Keratinocyte (primary cell): Measurements from ENCODE around the gene GFY. TPM values are rescaled to one million over a fixed set of nuclear protein-coding genes. Genes with fewer than 3 reads are reported as not detected.

ENCODE experiments used
- DNase-seq: peaks from one replicate; pipeline ENCODE4 v3.0.0-alpha.2; 2011; ENCODE audit warnings: low read depth, missing footprints, low spot score
- FAIRE-seq: peaks from 2 replicates; lab custom pipeline; 2011; peaks lifted over from hg19 to GRCh38; lab: Jason Lieb, UNC
- H2AFZ ChIP-seq: 2 replicates; pipeline ENCODE4 v1.6.0; 2012; ENCODE audit warnings: low read length, control low read depth, inconsistent platforms; ENCODE audit not compliant: control insufficient read depth
- H3K27ac ChIP-seq: 2 replicates; pipeline ENCODE4 v1.5.1; 2011; ENCODE audit warnings: low read length; ENCODE audit not compliant: control insufficient read depth, insufficient read depth
- H3K27me3 ChIP-seq: 3 replicates; pipeline ENCODE4 v1.6.0; 2011; ENCODE audit warnings: low read length; ENCODE audit not compliant: control insufficient read depth, insufficient read depth; ENCODE audit errors: extremely low read depth
- H3K36me3 ChIP-seq, 2 experiments: 2 replicates in 1 of 2; 3 replicates in 1 of 2; pipeline ENCODE4 v1.5.1; 2011; ENCODE audit warnings: low read length in 2 of 2, mild to moderate bottlenecking in 1 of 2; ENCODE audit not compliant: control insufficient read depth in 2 of 2, insufficient read depth in 2 of 2; ENCODE audit errors: extremely low read depth in 1 of 2
- H3K4me1 ChIP-seq: 3 replicates; pipeline ENCODE4 v1.5.1; 2011; ENCODE audit warnings: low read length; ENCODE audit not compliant: control insufficient read depth, insufficient read depth; ENCODE audit errors: extremely low read depth
- H3K4me2 ChIP-seq: 3 replicates; pipeline ENCODE4 v1.6.0; 2011; ENCODE audit warnings: low read depth, low read length; ENCODE audit not compliant: control insufficient read depth, insufficient read depth; ENCODE audit errors: extremely low read depth
- H3K4me3 ChIP-seq, 3 experiments: fragments of 200-600 bp in 1 of 3; sonication (generic) in 1 of 3; 2 replicates in 2 of 3; 3 replicates in 1 of 3; pipeline ENCODE4 v1.5.1; 2011 to 2016; ENCODE audit warnings: low read length in 3 of 3, mild to moderate bottlenecking in 3 of 3, control low read depth in 2 of 3, inconsistent platforms in 1 of 3, low read depth in 1 of 3, mixed read lengths in 1 of 3, mixed run types in 1 of 3, moderate library complexity in 1 of 3; ENCODE audit not compliant: control insufficient read depth in 2 of 3, insufficient read depth in 2 of 3; ENCODE audit errors: extremely low read depth in 1 of 3
- H3K79me2 ChIP-seq: 2 replicates; pipeline ENCODE4 v1.6.0; 2012; ENCODE audit warnings: low read length; ENCODE audit not compliant: control insufficient read depth, insufficient read depth
- H3K9ac ChIP-seq: 3 replicates; pipeline ENCODE4 v1.6.0; 2011; ENCODE audit warnings: low read length; ENCODE audit not compliant: control insufficient read depth, insufficient read depth; ENCODE audit errors: extremely low read depth
- H3K9me1 ChIP-seq: 3 replicates; pipeline ENCODE4 v1.6.0; 2011; ENCODE audit warnings: low read length; ENCODE audit not compliant: control insufficient read depth, insufficient read depth; ENCODE audit errors: extremely low read depth
- H3K9me3 ChIP-seq: 2 replicates; pipeline ENCODE4 v1.5.1; 2012; ENCODE audit warnings: low read depth, low read length; ENCODE audit not compliant: control insufficient read depth
- H4K20me1 ChIP-seq: 3 replicates; pipeline ENCODE4 v1.6.0; 2011; ENCODE audit warnings: low read length; ENCODE audit not compliant: control insufficient read depth, insufficient read depth; ENCODE audit errors: extremely low read depth
- CTCF ChIP-seq, 3 experiments: IDR thresholded peaks in 1 of 3; conservative IDR thresholded peaks in 1 of 3; optimal IDR thresholded peaks in 1 of 3; 2 replicates in 2 of 3; 3 replicates in 1 of 3; pipeline versions ENCODE3 to v1.5.1; 2011; ENCODE audit warnings: low read length in 3 of 3, mild to moderate bottlenecking in 3 of 3, moderate library complexity in 2 of 3, control low read depth in 1 of 3, inconsistent platforms in 1 of 3; ENCODE audit not compliant: insufficient read depth in 2 of 3; ENCODE audit errors: extremely low read depth in 1 of 3
- EZH2 ChIP-seq: IDR thresholded peaks from one replicate; pipeline ENCODE4 v1.6.1; 2012; ENCODE audit warnings: inconsistent platforms, mild to moderate bottlenecking, low read length, moderate library complexity
- dilution Hi-C: fragments of 300-500 bp; cut with MboI; formaldehyde crosslinking; loops from one replicate; pipeline ENCODE4 v1.7.0; 2020; ENCODE audit warnings: low sequenced_read_pairs; ENCODE audit not compliant: extremely low pct_ligation_motif_present
- polyA plus RNA-seq, 5 experiments: library from polyadenylated mRNA; depleted of rRNA in 3 of 5; stranded (reverse) in 3 of 5; stranded (forward) in 1 of 5; unstranded in 1 of 5; fragments of >200 nt; gene quantifications; 1 replicate in 1 of 5; 2 replicates in 3 of 5; 3 replicates in 1 of 5; pipeline versions ENCODE4 v1.2.1 to v1.2.3, GENCODE V29; 2011 to 2012; ENCODE audit warnings: missing spikeins in 2 of 5, low read depth in 1 of 5, low replicate concordance in 1 of 5

Gene GFY
- polyA plus RNA-seq, 1 donor (not counting 4 experiments of a cell fraction or from before 2014, with no cell fraction given) = not detected

- Histone ChIP-seq H3K9me1 (no peaks in the 10 kb centered on the region), H3K4me2 (no peak overlapping the region), H3K9me3 (no peaks in the 10 kb centered on the region), H3K4me1 (peaks cover 4% of the 10 kb centered on the region), H3K27me3 (peaks cover 4% of the 10 kb centered on the region), H3K4me3 (no peak overlapping the region), H3K9ac (no peak overlapping the region), H3K36me3 (no peaks in the 10 kb centered on the region), H3K27ac (no peak overlapping the region), H4K20me1 (no peaks in the 10 kb centered on the region), H3K79me2 (no peaks in the 10 kb centered on the region), H2AFZ (no peak overlapping the region)
- DNase-seq (no peak), FAIRE-seq (no peak)
- dilution Hi-C loops = no loop called here
- TF ChIP-seq CTCF (optimal IDR thresholded peaks at IDR 0.05 in 1 of 3, IDR thresholded peaks at IDR 0.05 in 1 of 3, conservative IDR thresholded peaks at IDR 0.05 in 1 of 3; ENCODE audit: extremely low read depth in 1 of 3, insufficient read depth in 2 of 3, low read length in 3 of 3) = no peak
- no peak for TF ChIP-seq EZH2
Measured at GRCh38 chr19:49475191-49475917, 50.2 kb downstream of the GFY start.

GRCh38 chr19:49475995-49476880 is 51.0 kb downstream of the GFY start:
- dilution Hi-C loops = no loop called here
- H3K9ac ChIP-seq = no peak overlapping the region
- H3K4me2 ChIP-seq = no peak overlapping the region
- no peak overlapping the region for H2AFZ ChIP-seq
- H3K4me1 ChIP-seq = peaks cover 4% of the 10 kb centered on the region
- no peaks in the 10 kb centered on the region for H3K9me1 ChIP-seq
- no peak overlapping the region for H3K4me3 ChIP-seq
- H3K36me3 ChIP-seq = no peaks in the 10 kb centered on the region
- H3K9me3 ChIP-seq = no peaks in the 10 kb centered on the region
- H4K20me1 ChIP-seq = no peaks in the 10 kb centered on the region
- H3K27me3 ChIP-seq = peaks cover 4% of the 10 kb centered on the region
- H3K79me2 ChIP-seq = no peaks in the 10 kb centered on the region
- FAIRE-seq = no peak
- TF ChIP-seq EZH2 = no peak
- peak; percentile 19 to 30 (median 21) for TF ChIP-seq CTCF (optimal IDR thresholded peaks at IDR 0.05 in 1 of 3, IDR thresholded peaks at IDR 0.05 in 1 of 3, conservative IDR thresholded peaks at IDR 0.05 in 1 of 3; ENCODE audit: extremely low read depth in 1 of 3, insufficient read depth in 2 of 3, low read length in 3 of 3)
- no peak for DNase-seq
- H3K27ac ChIP-seq = no peak overlapping the region

Other genes starting within 250 kb of the GFY start
- 0.04 TPM in 1 of 3 replicates, not detected in the others for gene SLC6A16, start 100.2 kb upstream of the GFY start, polyA plus RNA-seq
- not detected in 3 replicates for gene CD37, start 90.0 kb upstream of the GFY start, polyA plus RNA-seq
- 6.4 to 13.6 TPM (median 8.9 TPM) in 3 replicates for gene TEAD2, start 63.0 kb upstream of the GFY start, polyA plus RNA-seq
- gene DKKL1, start 61.5 kb upstream of the GFY start, polyA plus RNA-seq = 0.10 TPM in 1 of 3 replicates, not detected in the others
- not detected in 3 replicates for gene KASH5, start 37.1 kb upstream of the GFY start, polyA plus RNA-seq
- gene PTH2, start 1.9 kb upstream of the GFY start, polyA plus RNA-seq = not detected in 3 replicates
- 0.04 to 0.12 TPM (median 0.04 TPM) in 3 replicates for gene SLC17A7, start 16.1 kb downstream of the GFY start, polyA plus RNA-seq
- gene PIH1D1, start 26.4 kb downstream of the GFY start, polyA plus RNA-seq = 29.0 to 40.7 TPM (median 37.8 TPM) in 3 replicates
- 7.1 to 12.2 TPM (median 9.8 TPM) in 3 replicates for gene ALDH16A1, start 27.8 kb downstream of the GFY start, polyA plus RNA-seq
- gene FLT3LG, start 48.8 kb downstream of the GFY start, polyA plus RNA-seq = 0.80 to 1.7 TPM (median 1.3 TPM) in 3 replicates
- gene RPL13A, start 62.2 kb downstream of the GFY start, polyA plus RNA-seq = 1,826 to 4,676 TPM (median 3,383 TPM) in 3 replicates
- gene RPS11, start 71.0 kb downstream of the GFY start, polyA plus RNA-seq = 2,569 to 3,320 TPM (median 2,868 TPM) in 3 replicates
- 12.0 to 12.8 TPM (median 12.3 TPM) in 3 replicates for gene FCGRT, start 87.3 kb downstream of the GFY start, polyA plus RNA-seq
- gene RCN3, start 102.6 kb downstream of the GFY start, polyA plus RNA-seq = 0.10 to 0.14 TPM in 2 of 3 replicates, not detected in the other
- 36.6 to 63.6 TPM (median 42.7 TPM) in 3 replicates for gene NOSIP, start 155.2 kb downstream of the GFY start, polyA plus RNA-seq
- gene PRRG2, start 155.9 kb downstream of the GFY start, polyA plus RNA-seq = 5.2 to 7.5 TPM (median 5.3 TPM) in 3 replicates
- 0.35 to 1.1 TPM (median 0.42 TPM) in 3 replicates for gene PRR12, start 165.8 kb downstream of the GFY start, polyA plus RNA-seq
- gene RRAS, start 214.8 kb downstream of the GFY start, polyA plus RNA-seq = 98.1 to 184 TPM (median 154 TPM) in 3 replicates
- 3.4 to 20.9 TPM (median 5.8 TPM) in 3 replicates for gene SCAF1, start 216.8 kb downstream of the GFY start, polyA plus RNA-seq
- 50.4 to 67.5 TPM (median 57.7 TPM) in 3 replicates for gene IRF3, start 240.5 kb downstream of the GFY start, polyA plus RNA-seq
- 11.8 to 14.8 TPM (median 14.0 TPM) in 3 replicates for gene BCL2L12, start 240.5 kb downstream of the GFY start, polyA plus RNA-seq